Activated CD8-positive, alpha-beta memory T cell treated with anti-CD3 and anti-CD28 coated beads, Interleukin-2, amount 50 U/mL, for 1 hour (primary cell): ENCODE results near the gene SLC2A13.
"Not testable (repeated sequence)": the region's sequence is repeated elsewhere in the genome, so short reads cannot be mapped to it uniquely, and the experiment has no call there.

Experiments used
- DNase-seq: peaks from one replicate; pipeline ENCODE4 v3.0.0-alpha.2; 2020; ENCODE audit errors: extremely low read depth

SLC2A13 gene

DNA sequence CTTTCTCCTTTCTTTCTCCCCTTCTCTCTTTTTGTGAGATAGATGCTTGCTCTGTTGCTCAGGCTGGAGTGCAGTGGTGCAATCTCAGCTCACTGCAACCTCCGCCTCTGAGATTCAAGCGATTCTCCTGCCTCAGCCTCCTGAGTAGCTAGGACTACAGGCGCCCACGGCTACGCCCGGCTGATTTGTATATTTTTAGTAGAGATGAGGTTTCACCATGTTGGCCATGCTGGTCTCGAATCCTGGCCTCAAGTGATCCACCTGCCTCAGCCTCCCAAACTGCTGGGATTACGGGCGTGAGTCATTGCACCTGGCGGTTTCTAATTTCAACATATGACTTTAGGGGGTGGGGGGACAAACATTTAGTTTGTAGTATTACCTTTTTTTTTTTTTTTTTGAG lies 293.4 kb downstream of the SLC2A13 start:
- DNase-seq: not testable (repeated sequence)

DNA sequence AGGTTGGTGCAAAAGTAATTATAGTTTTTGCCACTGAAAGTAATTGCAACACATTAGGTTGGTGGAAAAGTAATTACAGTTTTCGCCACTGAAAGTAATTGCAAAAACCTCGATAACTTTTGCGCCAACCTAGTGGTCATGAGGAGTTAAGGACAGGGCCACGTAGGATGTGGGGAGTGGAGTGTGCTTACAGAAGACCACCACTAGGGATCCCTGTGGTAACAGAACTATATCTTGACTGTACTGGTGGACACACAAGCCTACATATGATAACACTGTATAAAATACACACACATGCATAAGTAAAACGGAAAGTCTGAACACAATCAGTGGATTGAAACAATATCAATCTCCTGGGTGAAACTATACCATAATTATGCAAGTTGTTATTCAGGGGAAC lies 298.8 kb downstream of the SLC2A13 start:
- no peak for DNase-seq

DNA sequence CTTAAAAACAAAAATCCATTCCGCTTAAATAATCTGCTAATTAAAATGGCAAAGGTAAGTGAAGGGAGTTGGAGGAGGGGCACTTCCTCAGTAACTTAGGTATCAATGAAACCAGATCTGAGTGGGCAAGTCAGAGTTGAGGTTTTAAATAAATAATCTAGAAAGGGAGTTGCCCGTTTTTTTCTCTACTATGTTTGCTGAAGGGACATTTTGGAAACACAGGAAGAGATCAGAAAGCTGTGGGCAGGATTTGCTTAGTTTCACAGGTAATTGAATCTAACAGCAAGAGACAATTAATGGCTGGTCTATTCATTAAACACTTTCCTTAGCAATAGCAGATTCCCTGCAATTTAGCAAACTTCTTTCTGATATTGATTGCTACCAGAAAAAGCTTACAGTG lies 300.2 kb downstream of the SLC2A13 start:
- DNase-seq: no peak

DNA sequence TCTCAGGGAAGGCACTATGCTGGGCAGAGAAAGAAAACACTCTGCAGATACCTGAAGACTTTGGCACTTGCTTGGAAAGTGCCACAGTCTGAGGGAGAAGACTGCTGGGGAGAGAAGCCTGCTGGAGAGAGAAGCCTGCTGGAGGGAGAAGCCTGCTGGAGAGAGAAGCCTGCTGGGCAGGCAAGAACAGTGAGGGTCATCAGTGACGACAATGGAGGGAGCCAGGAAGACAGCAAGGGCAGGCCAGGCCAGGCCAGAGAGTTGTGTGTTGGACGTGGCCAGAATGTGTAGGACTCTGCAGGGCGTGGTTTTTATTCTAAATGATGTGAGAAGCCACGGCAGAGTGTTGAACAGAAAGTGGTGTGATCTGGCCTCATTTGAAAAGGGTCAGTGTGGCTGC lies 301.0 kb downstream of the SLC2A13 start:
- DNase-seq: no peak

DNA sequence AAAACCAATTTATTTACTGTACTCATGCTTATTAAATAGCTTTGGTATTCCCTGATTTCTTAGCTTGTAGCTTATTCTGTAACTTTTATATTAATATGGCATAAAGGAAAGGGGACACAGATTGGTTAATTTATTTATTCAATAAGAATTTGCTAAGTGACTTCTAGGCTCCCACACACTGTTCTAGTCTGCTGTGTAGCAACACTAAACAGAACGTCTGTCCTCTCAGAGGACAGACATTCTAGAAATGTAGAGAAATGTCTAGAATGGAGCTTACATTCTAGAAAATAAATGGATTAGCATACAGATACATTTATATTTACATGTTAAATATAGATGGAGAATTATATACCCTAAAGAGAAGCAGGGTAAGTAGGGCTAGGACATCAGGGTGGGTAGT lies 301.4 kb downstream of the SLC2A13 start:
- DNase-seq: no peak

DNA sequence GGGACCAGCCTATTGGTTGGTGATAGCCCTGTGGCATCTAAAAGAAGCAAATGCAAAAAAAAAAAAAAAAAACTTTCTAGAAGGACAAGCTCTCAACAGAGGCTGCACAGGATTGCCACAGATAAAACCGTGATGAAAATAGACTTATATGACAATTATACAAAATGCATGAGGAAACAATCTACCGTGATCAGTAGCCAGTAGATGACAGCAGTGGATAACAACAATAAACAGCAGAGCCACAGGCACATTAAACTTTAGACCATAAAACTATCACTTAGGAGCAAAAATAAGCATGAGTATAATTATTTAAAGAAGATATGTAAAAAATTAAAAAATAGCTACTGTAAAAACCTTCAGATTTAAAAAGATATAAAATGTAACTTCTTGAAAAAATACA lies 302.7 kb downstream of the SLC2A13 start:
- DNase-seq: no peak

DNA sequence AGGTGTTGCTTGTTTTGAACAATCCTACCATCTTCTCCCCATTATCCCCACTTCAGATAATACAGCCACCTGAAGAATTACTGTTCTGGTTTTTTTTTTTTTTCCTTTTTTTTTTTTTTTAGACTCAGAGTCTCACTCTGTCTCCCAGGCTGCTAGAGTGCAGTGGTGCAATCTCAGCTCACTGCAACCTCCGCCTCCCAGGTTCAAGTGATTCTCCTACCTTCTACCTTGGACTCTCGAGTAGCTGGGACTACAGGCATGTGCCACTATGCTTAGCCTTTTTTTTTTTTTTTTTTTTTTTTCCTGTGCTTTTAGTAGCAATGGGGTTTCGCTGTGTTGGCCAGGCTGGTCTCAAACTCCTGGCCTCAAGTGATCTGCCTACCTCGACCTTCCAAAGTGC lies 306.9 kb downstream of the SLC2A13 start:
- DNase-seq: no peak

DNA sequence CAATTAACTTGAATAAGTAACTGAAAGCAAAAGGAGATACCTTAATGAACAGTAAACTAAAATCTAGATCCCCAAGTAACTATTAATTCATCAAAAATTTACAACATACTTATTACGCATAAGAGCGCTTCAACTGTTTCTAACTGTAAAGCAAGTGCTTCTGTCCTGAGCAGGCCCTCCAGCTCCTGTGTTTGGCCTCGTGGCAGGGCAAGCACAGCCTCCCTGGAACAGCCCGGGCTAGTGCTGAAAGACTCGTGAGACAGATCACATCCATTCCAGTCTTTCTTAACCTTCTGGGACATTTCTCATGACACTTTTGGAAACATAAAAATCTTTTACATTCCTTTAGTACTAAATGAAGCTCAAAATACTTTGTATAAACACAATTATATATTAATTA lies 307.5 kb downstream of the SLC2A13 start:
- DNase-seq: no peak

DNA sequence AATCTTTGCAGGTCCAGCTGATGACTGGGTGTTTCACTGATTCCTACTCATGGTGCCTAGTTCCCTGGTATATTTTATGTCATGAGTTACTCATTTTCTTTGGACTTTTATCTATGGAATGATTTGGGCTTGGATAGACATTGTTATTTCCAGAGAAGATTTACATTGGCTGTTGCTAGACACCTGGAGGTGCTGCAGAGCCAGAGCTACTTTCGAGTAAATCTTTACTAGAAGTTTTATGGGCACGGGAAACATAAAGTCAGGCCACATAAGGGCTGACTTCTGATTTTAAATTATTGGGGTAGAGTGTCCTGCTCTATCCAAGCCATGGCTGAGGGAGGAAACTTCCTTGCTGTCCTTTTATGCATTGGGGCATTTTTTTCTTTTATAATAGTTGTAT lies 310.4 kb downstream of the SLC2A13 start:
- no peak for DNase-seq

DNA sequence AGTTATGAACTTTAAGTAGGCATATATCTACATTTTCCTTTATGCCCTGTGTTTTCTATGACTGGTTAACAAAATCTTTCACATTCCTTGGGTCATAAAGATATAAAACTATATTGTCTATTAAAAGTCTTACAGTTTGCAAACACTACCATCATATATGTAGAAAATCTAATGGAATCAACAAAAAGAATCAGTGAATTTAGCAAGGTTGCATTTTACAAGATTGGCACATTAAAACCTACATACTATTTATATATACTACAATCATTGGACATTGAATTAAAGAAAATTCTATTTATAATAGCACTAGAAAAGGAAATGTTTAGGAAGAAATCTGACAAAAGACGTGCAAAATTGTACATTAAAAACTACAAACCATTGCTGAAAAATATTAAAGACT lies 312.9 kb downstream of the SLC2A13 start:
- DNase-seq: no peak

DNA sequence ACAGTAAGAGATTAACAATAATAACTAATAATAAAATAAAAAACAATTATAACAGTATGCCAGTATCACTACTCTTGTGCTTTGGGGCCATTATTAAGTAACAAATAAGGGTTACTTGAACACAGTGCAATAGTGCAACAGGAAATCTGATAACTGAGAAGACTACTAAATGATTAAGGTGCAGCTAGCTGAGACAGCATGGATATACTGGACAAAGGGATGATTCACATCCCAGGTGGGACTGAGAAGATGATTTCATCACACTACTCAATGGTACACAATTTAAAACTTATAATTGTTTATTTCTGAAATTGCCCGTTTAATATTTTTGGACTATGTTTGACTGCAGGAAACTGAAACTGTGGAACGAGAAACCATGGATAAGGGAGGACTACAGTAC lies 317.6 kb downstream of the SLC2A13 start:
- no peak for DNase-seq

DNA sequence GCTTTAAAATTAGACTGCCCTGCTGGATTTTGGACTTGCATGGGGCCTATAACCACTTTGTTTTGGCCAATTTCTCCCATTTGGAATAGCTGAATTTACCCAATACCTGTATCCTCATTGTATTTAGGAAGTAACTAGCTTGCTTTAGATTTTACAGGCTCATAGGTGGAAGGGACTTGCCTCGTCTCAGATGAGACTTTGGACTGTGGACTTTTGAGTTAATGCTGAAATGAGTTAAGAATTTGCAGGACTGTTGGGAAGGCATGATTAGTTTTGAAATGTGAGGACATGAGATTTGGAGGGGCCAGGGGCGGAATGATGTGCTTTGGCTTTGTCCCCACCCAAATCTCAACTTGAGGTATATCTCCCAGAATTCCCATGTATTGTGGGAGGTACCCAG lies 320.1 kb downstream of the SLC2A13 start:
- DNase-seq: not testable (repeated sequence)

DNA sequence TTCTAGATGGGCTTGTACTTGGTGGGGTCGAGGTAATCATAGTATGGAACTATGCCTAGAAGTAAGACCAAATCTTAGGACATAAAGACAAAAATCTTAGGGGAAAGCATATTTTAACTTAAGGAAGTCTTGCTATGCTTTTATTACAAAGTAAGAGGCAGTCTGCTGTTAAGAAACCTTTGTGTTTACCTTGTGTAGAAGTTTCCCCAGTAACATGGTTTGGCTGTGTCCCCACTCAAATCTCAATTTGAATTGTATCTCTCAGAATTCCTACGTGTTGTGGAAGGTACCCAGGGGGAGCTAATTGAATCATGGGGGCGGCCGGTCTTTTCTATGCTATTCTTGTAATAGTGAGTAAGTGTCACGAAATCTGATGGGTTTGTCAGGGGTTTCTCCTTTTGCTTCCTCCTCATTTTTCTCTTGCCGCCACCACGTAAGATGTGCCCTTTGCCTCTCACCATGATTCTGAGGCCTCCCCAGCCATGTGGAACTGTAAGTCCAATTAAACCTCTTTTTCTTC lies 323.8 kb downstream of the SLC2A13 start:
- no peak for DNase-seq

DNA sequence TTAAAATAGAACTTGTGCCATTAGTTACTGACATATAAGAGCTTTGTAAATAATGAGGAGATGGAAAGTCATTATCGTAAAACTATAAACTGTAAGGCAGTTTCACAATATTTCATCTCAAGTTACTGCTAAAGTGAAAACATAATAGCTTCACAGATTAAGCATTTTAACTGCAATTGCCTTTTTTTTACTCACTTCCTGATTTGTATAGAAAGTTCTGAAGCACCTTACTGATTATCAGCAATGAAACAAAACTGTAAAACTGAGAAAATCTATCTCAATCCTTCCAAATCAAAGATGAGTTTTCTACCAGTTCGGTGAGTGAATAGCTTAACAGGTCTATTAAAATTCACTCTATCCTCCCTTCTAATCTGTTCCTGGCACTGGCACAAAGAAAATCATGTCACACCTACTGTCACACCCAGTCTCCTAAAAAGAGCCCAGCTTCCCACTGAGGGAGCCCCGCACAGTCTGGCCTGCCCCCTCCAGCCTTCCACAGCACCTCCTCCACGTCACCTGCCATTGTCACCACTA lies 324.9 kb downstream of the SLC2A13 start:
- DNase-seq: no peak

DNA sequence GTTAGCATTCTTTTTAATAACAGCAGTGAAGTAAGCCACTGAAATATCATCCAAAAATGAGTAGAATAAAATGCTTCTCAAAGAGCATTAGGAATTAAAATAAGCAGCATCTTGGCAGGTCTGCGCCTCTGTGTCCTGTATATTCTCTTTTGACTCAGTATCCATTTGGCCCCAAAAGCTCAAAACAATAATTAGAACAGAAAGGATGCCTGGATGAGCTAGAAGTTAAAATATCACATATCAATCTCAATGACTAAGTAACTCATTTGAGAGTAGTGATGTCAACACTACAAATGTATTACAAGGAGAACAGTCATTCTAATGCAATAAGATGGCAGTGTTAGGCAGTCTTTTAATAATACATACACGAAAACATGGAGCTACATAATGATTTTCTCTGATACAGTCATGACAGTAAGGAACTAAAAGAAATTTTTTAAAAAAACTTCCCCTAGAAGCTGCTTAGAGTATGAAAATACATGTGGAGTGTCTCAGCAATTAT lies 325.4 kb downstream of the SLC2A13 start:
- DNase-seq: no peak

DNA sequence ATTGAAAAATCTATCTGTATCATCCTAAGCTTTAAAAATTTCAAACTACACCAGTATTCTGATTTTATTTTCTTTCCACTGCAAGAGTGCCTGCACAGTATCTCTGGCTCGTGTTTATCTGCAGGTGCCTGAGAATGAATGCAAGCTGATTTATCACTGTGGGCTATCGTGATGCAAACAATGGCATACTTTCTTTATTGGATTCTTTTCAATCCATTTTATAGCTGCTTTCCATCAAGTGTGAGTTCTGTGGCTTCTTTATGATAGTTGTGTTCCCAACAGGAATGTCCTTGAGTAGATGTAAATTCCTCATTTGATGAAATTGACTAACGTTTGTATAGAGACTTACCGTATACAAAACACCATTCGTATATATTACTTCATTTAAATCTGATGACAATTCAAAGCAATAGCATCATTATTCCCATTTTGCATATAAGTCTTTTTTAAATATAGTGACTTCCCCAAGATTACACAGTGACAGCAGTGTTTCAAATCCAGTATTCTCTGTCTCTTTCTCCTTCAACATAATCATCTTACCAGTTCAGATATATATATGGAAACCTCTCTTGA lies 326.0 kb downstream of the SLC2A13 start:
- DNase-seq: no peak

DNA sequence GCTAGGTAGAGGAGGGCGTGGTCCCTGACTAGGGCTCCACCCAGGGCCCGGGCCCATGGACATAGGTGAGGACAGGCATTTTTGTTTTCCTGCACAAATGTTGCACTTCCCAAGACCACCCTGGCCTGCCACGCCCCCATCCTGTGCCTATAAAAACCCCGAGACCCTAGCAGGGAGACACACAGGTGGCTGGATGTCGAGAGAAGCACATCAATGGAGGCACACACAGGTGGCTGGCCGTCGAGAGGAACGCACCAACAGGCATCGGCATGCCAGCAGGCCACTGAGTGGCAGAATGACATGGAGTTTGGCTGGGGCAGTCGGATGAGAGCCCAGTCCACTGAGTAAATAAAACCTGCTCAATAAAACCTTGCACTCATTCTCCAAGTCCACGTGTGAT lies 328.4 kb downstream of the SLC2A13 start:
- no peak for DNase-seq

DNA sequence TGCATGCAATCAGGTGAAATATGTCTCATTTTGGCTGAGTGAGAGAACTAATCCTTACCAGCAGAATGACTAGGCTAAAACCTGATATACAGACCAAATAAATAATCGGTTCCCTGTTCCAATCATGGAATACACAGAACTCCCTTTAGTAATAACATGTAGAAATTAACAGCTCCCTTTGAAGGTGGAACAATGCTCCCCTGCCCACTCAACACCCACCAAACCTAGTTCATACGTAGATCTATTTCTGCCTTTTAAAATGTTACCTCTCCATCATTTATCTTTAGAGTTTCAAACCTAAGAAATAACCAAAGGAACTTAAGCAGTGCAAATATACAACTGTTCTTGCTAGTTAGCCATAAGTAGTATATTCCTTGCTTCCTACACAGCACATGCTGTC lies 332.6 kb downstream of the SLC2A13 start:
- no peak for DNase-seq

DNA sequence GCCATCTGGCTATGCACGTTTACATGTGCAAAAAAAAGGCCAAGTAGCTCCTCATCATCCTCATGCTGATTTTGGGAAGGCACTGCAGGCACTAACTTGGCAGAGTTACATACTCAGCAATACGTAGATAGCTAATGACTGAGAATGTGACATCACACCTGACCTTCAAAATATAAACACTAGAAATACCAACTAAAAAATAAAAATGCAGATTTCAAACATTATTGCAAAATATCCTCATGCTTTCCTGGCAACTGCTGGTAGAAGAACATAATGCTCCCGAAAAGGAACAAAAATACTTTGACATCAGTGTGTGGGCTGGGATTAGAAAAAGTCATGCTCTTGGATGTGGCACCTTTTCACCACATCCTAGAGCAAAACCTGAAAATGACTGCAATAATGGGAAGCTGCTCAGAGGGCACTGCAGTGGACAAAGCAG lies 333.0 kb downstream of the SLC2A13 start:
- DNase-seq: no peak

DNA sequence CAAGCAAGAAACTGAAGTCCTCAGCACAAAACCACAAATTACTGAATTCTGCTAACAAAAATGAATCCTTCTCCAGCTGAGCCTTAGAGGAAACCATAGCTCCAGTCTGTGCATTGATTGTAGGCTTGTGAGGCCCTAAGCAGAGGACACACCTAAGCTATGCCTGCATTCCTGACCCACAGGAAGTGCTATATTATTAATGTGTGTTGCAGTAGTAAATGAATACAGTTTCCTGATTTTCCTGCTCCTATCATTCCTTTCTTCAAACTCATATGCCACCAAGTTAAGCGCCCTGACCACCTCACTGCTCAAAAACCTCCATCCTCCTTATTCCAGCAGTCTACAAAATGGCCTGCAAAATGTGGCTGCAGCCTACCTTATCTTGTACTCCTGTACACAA lies 334.4 kb downstream of the SLC2A13 start:
- DNase-seq: no peak

DNA sequence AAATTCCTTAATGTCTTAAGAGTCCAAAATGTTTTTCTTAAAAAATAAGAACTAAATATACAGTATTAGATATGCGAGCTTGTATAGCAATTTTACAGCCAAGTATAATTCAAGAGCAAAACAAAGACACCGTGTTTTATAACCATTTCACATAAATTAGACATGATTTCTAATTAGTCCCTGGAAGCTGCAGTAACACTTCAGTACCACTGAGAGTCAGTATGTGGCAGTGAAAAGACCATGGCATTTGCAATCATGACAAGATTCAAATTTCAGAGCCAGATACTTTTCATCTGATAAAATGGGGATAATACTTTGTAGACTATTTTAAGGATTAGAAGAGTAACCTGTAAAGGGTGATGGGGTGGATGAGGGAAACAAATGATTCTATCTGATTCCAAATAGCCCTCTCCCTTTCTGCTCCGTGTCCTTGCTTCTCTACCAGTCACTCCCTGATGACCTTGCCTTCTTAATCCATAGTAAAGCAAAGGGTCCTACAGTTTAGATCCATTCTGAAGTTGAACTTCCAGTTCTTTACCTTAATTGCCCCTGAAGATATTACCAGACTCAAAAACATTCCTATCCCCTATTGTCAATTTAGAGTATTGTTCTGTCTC lies 340.8 kb downstream of the SLC2A13 start:
- DNase-seq: no peak

DNA sequence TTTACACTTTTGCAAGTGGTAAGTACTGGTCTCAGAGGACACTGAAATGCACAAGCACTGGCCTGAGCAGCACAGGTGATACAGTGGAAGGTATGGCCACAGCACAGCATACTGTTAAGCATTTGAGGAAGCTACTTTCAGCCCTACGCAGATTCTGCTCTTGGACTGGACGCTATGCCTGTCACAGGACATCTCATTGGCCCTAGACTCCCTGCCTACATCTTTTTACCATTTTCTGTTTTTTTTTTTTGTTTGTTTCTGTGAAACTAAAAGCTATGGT lies 342.1 kb downstream of the SLC2A13 start:
- no peak for DNase-seq

DNA sequence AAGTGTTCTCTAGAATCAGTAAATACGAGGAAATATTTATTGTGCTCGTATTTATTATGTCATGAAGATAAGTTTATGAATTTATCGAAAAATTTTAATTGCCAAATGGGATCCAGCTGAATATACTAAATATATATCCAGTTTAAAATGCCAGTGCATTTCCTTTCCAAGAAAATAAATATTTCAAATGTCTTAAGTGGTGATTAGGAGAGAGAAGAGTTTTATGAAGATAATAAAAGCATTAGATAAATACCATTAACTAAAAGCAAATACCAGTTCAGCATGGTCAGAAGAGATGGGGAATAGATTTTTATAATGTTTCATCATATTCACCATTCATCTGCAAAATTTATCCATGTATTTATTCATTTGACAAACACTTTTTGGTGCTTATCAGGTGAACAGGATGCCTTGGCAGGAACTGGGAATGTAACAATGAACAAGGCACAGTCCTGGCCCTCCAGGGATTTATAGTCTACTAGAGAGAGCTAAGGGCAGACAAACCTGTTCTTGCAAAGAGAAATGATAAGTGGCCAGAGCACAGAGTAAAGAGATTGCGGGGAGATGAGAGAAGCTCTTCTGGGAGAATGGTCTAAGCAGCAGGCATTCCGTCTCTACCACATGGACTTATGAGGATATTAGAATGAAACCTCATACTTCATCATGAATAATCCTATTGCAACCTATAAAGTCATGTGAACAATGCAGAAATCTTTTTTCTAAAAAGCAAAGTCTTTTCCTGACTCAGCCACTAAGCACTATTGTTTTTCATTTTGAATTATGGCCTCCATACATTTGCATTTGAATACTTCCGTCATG lies 342.6 kb downstream of the SLC2A13 start:
- no peak for DNase-seq
